Trophoblast cell (in vitro differentiated cells and primary cell): ENCODE data around the gene ANG.

Source experiments
- DNase-seq, 2 donors: peaks; one replicate each; pipeline ENCODE4 v3.0.0-alpha.2; 2016
- H2AFZ ChIP-seq: 2 replicates; pipeline ENCODE4 v1.6.1; 2013; ENCODE audit warnings: low read length, moderate library complexity, mild to moderate bottlenecking; ENCODE audit not compliant: insufficient read depth, poor library complexity
- H2AK5ac ChIP-seq: 2 replicates; pipeline ENCODE4 v1.6.1; 2013; ENCODE audit warnings: mild to moderate bottlenecking, low read length
- H2BK120ac ChIP-seq: 2 replicates; pipeline ENCODE4 v1.6.1; 2013; ENCODE audit warnings: low read length, mild to moderate bottlenecking, moderate library complexity; ENCODE audit not compliant: insufficient read depth, poor library complexity
- H2BK12ac ChIP-seq: 2 replicates; pipeline ENCODE4 v1.6.1; 2013; ENCODE audit warnings: mild to moderate bottlenecking, low read length, moderate library complexity
- H2BK5ac ChIP-seq: 2 replicates; pipeline ENCODE4 v1.6.1; 2013; ENCODE audit warnings: low read length, low read depth, moderate library complexity, mild to moderate bottlenecking; ENCODE audit not compliant: poor library complexity
- H3K14ac ChIP-seq: 2 replicates; pipeline ENCODE4 v1.6.1; 2013; ENCODE audit warnings: mild to moderate bottlenecking, low read length
- H3K18ac ChIP-seq: 2 replicates; pipeline ENCODE4 v1.6.1; 2013; ENCODE audit warnings: mild to moderate bottlenecking, low read length
- H3K23ac ChIP-seq: 2 replicates; pipeline ENCODE4 v1.6.1; 2013; ENCODE audit warnings: low read length
- H3K27ac ChIP-seq: 2 replicates; pipeline ENCODE4 v1.5.1; 2013; ENCODE audit warnings: low read depth, mild to moderate bottlenecking, inconsistent platforms, low read length, moderate library complexity
- H3K27me3 ChIP-seq: 2 replicates; pipeline ENCODE4 v1.6.1; 2013; ENCODE audit warnings: inconsistent platforms, mild to moderate bottlenecking, low read length, moderate library complexity; ENCODE audit not compliant: insufficient read depth
- H3K36me3 ChIP-seq, 2 experiments: 1 replicate in 1 of 2; 2 replicates in 1 of 2; pipeline ENCODE4 v1.6.1; 2013; ENCODE audit warnings: low read length in 2 of 2, mild to moderate bottlenecking in 2 of 2, moderate library complexity in 1 of 2; ENCODE audit not compliant: insufficient read depth in 2 of 2, control insufficient read depth in 1 of 2
- H3K4ac ChIP-seq: 2 replicates; pipeline ENCODE4 v1.6.1; 2013; ENCODE audit warnings: low read depth, mild to moderate bottlenecking, low read length, moderate library complexity
- H3K4me1 ChIP-seq, 2 experiments: 1 replicate in 1 of 2; 2 replicates in 1 of 2; pipeline ENCODE4 v1.6.1; 2013; ENCODE audit warnings: low read length in 2 of 2, mild to moderate bottlenecking in 2 of 2, moderate library complexity in 1 of 2; ENCODE audit not compliant: insufficient read depth in 2 of 2, control insufficient read depth in 1 of 2
- H3K4me2 ChIP-seq: 2 replicates; pipeline ENCODE4 v1.6.1; 2013; ENCODE audit warnings: inconsistent platforms, mild to moderate bottlenecking, low read length, moderate library complexity
- H3K4me3 ChIP-seq: 2 replicates; pipeline ENCODE4 v1.5.1; 2013; ENCODE audit warnings: mild to moderate bottlenecking, low read depth, low read length, inconsistent platforms
- H3K79me1 ChIP-seq: one replicate; pipeline ENCODE4 v1.6.1; 2013; ENCODE audit warnings: low read length
- H3K79me2 ChIP-seq: 2 replicates; pipeline ENCODE4 v1.6.1; 2013; ENCODE audit warnings: low read length, mild to moderate bottlenecking; ENCODE audit not compliant: control insufficient read depth, insufficient read depth, poor library complexity
- H3K9ac ChIP-seq: 2 replicates; pipeline ENCODE4 v1.6.1; 2013; ENCODE audit warnings: mild to moderate bottlenecking, low read length
- H3K9me3 ChIP-seq: 2 replicates; pipeline ENCODE4 v1.6.1; 2013; ENCODE audit warnings: low read depth, mild to moderate bottlenecking, control low read depth, inconsistent platforms, low read length; ENCODE audit not compliant: insufficient read depth
- H4K12ac ChIP-seq: 2 replicates; pipeline ENCODE4 v1.6.1; 2013; ENCODE audit warnings: low read depth, mild to moderate bottlenecking, low read length, moderate library complexity
- H4K8ac ChIP-seq: 2 replicates; pipeline ENCODE4 v1.6.1; 2013; ENCODE audit warnings: low read depth, mild to moderate bottlenecking, low read length, moderate library complexity
- H4K91ac ChIP-seq: one replicate; pipeline ENCODE4 v1.6.1; 2013; ENCODE audit warnings: low read depth, mild to moderate bottlenecking, low read length, moderate library complexity
- WGBS: extraction: QIAGEN DNeasy Blood & Tissue Kit; methylation state at CpG from one replicate; pipeline ENCODE4 v1.1.7; 2013; ENCODE audit warnings: missing lambda C conversion rate; ENCODE audit not compliant: insufficient read length, insufficient coverage; ENCODE audit errors: extremely low coverage; 5-methylcytosine and 5-hydroxymethylcytosine counted together

Gene ANG

GRCh38 chr14:20644520-20644919, 44.0 kb upstream of the ANG start:
- no peak overlapping the region for H2BK12ac ChIP-seq
- no CpG with 5 or more reads among the region's 2 CpGs for WGBS
- H3K79me2 ChIP-seq = no peaks in the 10 kb centered on the region

GRCh38 chr14:20645481-20645880, 43.1 kb upstream of the ANG start:
- Histone ChIP-seq H3K27me3 (no peaks in the 10 kb centered on the region), H3K27ac (no peak overlapping the region)

More at GRCh38 chr14:20644520-20644919, 44.0 kb upstream of the ANG start:
- Histone ChIP-seq H3K36me3 (no peaks in the 10 kb centered on the region), H3K27ac (no peak overlapping the region), H4K12ac (no peak overlapping the region), H3K14ac (no peak overlapping the region), H3K23ac (peak overlapping the region; percentile 80), H3K27me3 (no peaks in the 10 kb centered on the region), H2AFZ (no peak overlapping the region), H3K4me1 (no peaks in the 10 kb centered on the region), H2BK120ac (no peak overlapping the region), H3K79me1 (no peaks in the 10 kb centered on the region), H3K9ac (no peak overlapping the region), H3K18ac (no peak overlapping the region), H3K4me2 (no peak overlapping the region), H3K4me3 (no peak overlapping the region), H4K91ac (no peak overlapping the region), H3K4ac (no peak overlapping the region), H2AK5ac (no peak overlapping the region), H3K9me3 (no peaks in the 10 kb centered on the region), H4K8ac (no peak overlapping the region), H2BK5ac (no peak overlapping the region)
- DNase-seq = no peak

GRCh38 chr14:20652996-20653975, 35.3 kb upstream of the ANG start:
- H3K79me2 ChIP-seq = no peaks in the 10 kb centered on the region
- no peak for DNase-seq
- H3K36me3 ChIP-seq = peaks cover 0 to 1% of the 10 kb centered on the region in 2 experiments
- peaks cover 4 to 9% of the 10 kb centered on the region in 2 experiments for H3K4me1 ChIP-seq
- H2BK12ac ChIP-seq = no peak overlapping the region
- peak overlapping the region; percentile 32 for H3K4me2 ChIP-seq
- no peak overlapping the region for H2AFZ ChIP-seq
- H2BK5ac ChIP-seq = no peak overlapping the region
- H3K79me1 ChIP-seq = no peaks in the 10 kb centered on the region
- no CpG with 5 or more reads among the region's 39 CpGs for WGBS
- no peak overlapping the region for H4K8ac ChIP-seq
- peaks cover 3% of the 10 kb centered on the region for H3K9me3 ChIP-seq
- no peak overlapping the region for H3K23ac ChIP-seq
- H3K27ac ChIP-seq = no peak overlapping the region
- no peak overlapping the region for H3K9ac ChIP-seq
- peaks cover 18% of the 10 kb centered on the region for H3K27me3 ChIP-seq
- no peak overlapping the region for H4K12ac ChIP-seq
- H3K18ac ChIP-seq = no peak overlapping the region
- H3K14ac ChIP-seq = no peak overlapping the region
- no peak overlapping the region for H2BK120ac ChIP-seq
- no peak overlapping the region for H3K4ac ChIP-seq
- no peak overlapping the region for H3K4me3 ChIP-seq
- H4K91ac ChIP-seq = no peak overlapping the region
- H2AK5ac ChIP-seq = no peak overlapping the region

More at GRCh38 chr14:20645481-20645880, 43.1 kb upstream of the ANG start:
- H3K79me1 ChIP-seq = no peaks in the 10 kb centered on the region
- no peaks in the 10 kb centered on the region for H3K9me3 ChIP-seq
- H3K9ac ChIP-seq = no peak overlapping the region
- no peaks in the 10 kb centered on the region for H3K79me2 ChIP-seq
- H3K4me3 ChIP-seq = no peak overlapping the region
- no peak overlapping the region for H2AFZ ChIP-seq
- no CpG with 5 or more reads among the region's 1 CpG for WGBS
- no peak overlapping the region for H3K14ac ChIP-seq
- no peak overlapping the region for H4K8ac ChIP-seq
- H2BK5ac ChIP-seq = no peak overlapping the region
- no peak overlapping the region for H2BK12ac ChIP-seq
- H3K4me1 ChIP-seq = no peaks in the 10 kb centered on the region
- no peak overlapping the region for H4K91ac ChIP-seq
- H4K12ac ChIP-seq = no peak overlapping the region
- H2AK5ac ChIP-seq = no peak overlapping the region
- no peak overlapping the region for H3K4ac ChIP-seq
- H3K23ac ChIP-seq = no peak overlapping the region
- no peak overlapping the region for H2BK120ac ChIP-seq
- H3K36me3 ChIP-seq = no peaks in the 10 kb centered on the region
- DNase-seq = no peak
- no peak overlapping the region for H3K4me2 ChIP-seq
- no peak overlapping the region for H3K18ac ChIP-seq

- Histone ChIP-seq H3K27me3 (peaks cover 18% of the 10 kb centered on the region), H2BK12ac (no peak overlapping the region), H3K18ac (no peak overlapping the region), H4K8ac (no peak overlapping the region), H3K36me3 (peaks cover 0 to 1% of the 10 kb centered on the region in 2 experiments), H2BK120ac (no peak overlapping the region), H3K4me2 (no peak overlapping the region), H2AK5ac (no peak overlapping the region), H2AFZ (no peak overlapping the region), H3K9me3 (peaks cover 3% of the 10 kb centered on the region), H3K23ac (no peak overlapping the region), H3K79me1 (no peaks in the 10 kb centered on the region), H4K91ac (no peak overlapping the region), H3K4ac (no peak overlapping the region), H2BK5ac (no peak overlapping the region), H3K4me1 (peaks cover 4 to 9% of the 10 kb centered on the region in 2 experiments), H4K12ac (no peak overlapping the region), H3K9ac (no peak overlapping the region), H3K27ac (no peak overlapping the region), H3K4me3 (no peak overlapping the region), H3K14ac (no peak overlapping the region), H3K79me2 (no peaks in the 10 kb centered on the region)
- no CpG with 5 or more reads among the region's 4 CpGs for WGBS
- no peak for DNase-seq
These were observed 32.7 kb upstream of the ANG start for GRCh38 chr14:20655851-20656250.
